Aorta (tissue), 5 donors: ENCODE results near the gene SEC14L6. TPM values are rescaled to one million over a fixed set of nuclear protein-coding genes. Genes with fewer than 3 reads are reported as not detected.
"Not testable (repeated sequence)": the region's sequence is repeated elsewhere in the genome, so short reads cannot be mapped to it uniquely, and the experiment has no call there.

Source experiments
- ATAC-seq: fragments of 200-7000 bp; cut with Tn5 transposase; one replicate; pipeline ENCODE4 v1.9.1; 2022; ENCODE audit warnings: moderate library complexity; ENCODE audit not compliant: low FRiP score
- DNase-seq, 2 donors: peaks; one replicate each; pipeline ENCODE4 v3.0.0-alpha.2; 2020
- H3K27ac ChIP-seq, 2 donors: one replicate each; pipeline ENCODE4 v1.5.1; 2013; ENCODE audit warnings: low read length in 2 of 2, mild to moderate bottlenecking in 2 of 2, moderate library complexity in 2 of 2, control low read depth in 1 of 2, inconsistent platforms in 1 of 2, low read depth in 1 of 2
- H3K27me3 ChIP-seq, 2 donors: one replicate each; pipeline ENCODE4 v1.6.1; 2013; ENCODE audit warnings: control low read depth in 1 of 2, low read length in 1 of 2, mild to moderate bottlenecking in 1 of 2, moderate library complexity in 1 of 2; ENCODE audit not compliant: insufficient read depth in 2 of 2, control insufficient read depth in 1 of 2
- H3K36me3 ChIP-seq, 2 donors: one replicate each; pipeline ENCODE4 v1.6.1; 2013; ENCODE audit warnings: control low read depth in 1 of 2, low read length in 1 of 2, mild to moderate bottlenecking in 1 of 2; ENCODE audit not compliant: insufficient read depth in 2 of 2, control insufficient read depth in 1 of 2
- H3K4me1 ChIP-seq, 2 donors: one replicate each; pipeline ENCODE4 v1.6.1; 2013; ENCODE audit warnings: low read length in 2 of 2, control low read depth in 1 of 2, mild to moderate bottlenecking in 1 of 2, moderate library complexity in 1 of 2; ENCODE audit not compliant: insufficient read depth in 2 of 2, control insufficient read depth in 1 of 2
- H3K4me3 ChIP-seq, 2 donors: one replicate each; pipeline ENCODE4 v1.5.1; 2013; ENCODE audit warnings: low read length in 2 of 2, control low read depth in 1 of 2, mild to moderate bottlenecking in 1 of 2
- H3K9me3 ChIP-seq: one replicate; pipeline ENCODE4 v1.6.1; 2013; ENCODE audit warnings: mild to moderate bottlenecking, low read length; ENCODE audit not compliant: control insufficient read depth
- WGBS, 2 donors: extraction: QIAGEN DNeasy Blood & Tissue Kit; methylation state at CpG; one replicate each; pipeline ENCODE4 v1.1.7; 2013; 5-methylcytosine and 5-hydroxymethylcytosine counted together
- intact Hi-C, 2 donors: fragments of 100-400 bp; cut with DNase I; formaldehyde crosslinking; loops; one replicate each; pipeline versions ENCODE4 v1.14.2 to v1.15.0; 2022
- long read RNA-seq, 2 donors: library from polyadenylated mRNA; unstranded; transcript quantifications; one replicate each; pipeline ENCODE4 v2.0.0, GENCODE V29; 2020 to 2021
- polyA plus RNA-seq, 2 donors: library from polyadenylated mRNA; stranded (reverse); fragments of 200-250 nt; gene quantifications; one replicate each; pipeline ENCODE4 v1.2.3, GENCODE V29; 2013
- total RNA-seq, 2 donors: library from RNA; stranded (reverse); fragmentation: NEBNext Ultra II Directional; extraction: Animal tissue kit (Norgen Biotek cat#: 25700); gene quantifications; one replicate each; pipeline ENCODE4 v1.2.1, GENCODE V29; 2021
- donor health status: healthy with polysubstance abuse.
- donor health status: Bipolar disorder and iron deficiency.
- donor health status: DM: no; HTN: no; CAD: no.
- donor health status: DM: no; HTN: no; CAD: no.
- donor health status: DM: yes; HTN: yes; CAD: no.

SEC14L6 gene
- total RNA-seq (1 to 10 TPM in 1 of 2 donors, under 1 TPM in 1; 0.13 to 1.7 TPM), polyA plus RNA-seq (1 to 10 TPM in 1 of 2 donors, under 1 TPM in 1; 0.75 to 2.2 TPM)
- long read RNA-seq, donor 1 = 0 reads
- long read RNA-seq, donor 2 = 0 reads

DNA sequence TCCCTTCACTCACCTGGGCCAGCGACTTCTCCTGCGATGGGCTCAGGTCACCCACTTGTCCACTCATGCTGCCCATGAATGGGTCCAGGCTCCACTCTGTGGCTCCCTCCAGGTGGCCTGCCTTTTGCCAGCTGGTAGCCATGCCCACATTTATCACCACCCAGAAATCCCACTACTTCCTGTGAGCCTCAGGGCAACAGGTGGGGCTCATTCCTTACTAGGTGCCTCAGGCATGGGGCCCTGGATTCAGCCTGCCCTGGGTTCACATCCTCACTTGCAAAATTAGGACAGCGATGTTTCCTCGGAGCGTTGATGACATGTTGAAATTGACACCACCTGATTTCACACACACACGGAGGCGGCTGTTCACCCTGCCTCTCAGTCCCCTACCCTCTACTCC, at the start of gene SEC14L6:
Gene SEC14L6 (minus strand): TSS at position 126 of the 400 bp plus-strand sequence. CDS start 59 bp downstream, at position 67.
- 91 to 93% methylated on average over 7 of the region's 7 CpGs for WGBS, 2 donors
- H3K9me3 ChIP-seq = no peaks in the 10 kb centered on the region
- no peaks in the 10 kb centered on the region for H3K4me1 ChIP-seq
- ATAC-seq (no peak), DNase-seq (no peak)
- H3K27me3 ChIP-seq = no peaks in the 10 kb centered on the region
- intact Hi-C loops = no loop called here
- H3K4me3 ChIP-seq = no peak within 1 kb of the TSS
- no peaks in the 10 kb centered on the region for H3K36me3 ChIP-seq
- H3K27ac ChIP-seq = no peak within 1 kb of the TSS

DNA sequence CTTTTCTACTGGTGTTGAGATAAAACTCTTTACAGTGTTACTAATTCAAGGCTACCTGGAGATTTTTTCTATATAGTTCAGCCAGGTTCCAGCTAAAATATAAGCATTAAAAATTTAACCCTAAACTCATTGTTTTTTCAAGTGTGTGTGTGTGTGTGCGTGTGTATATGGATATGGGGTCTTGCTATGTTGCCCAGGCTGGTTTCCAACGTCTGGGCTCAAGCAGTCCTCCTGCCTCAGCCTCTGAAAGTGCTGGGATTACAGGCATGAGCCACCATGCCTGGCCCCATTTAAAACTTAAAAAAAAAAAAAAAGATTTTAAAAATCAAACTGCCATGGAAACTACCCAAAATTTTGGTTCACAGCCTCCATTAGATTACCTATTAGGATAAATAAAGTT, 49.7 kb upstream of the SEC14L6 start:
- DNase-seq (no peak), ATAC-seq (no peak)
- H3K27ac ChIP-seq = no peak overlapping the region
- WGBS, 2 donors = 52 to 62% methylated on average over 2 of the region's 2 CpGs
- no peaks in the 10 kb centered on the region for H3K4me1 ChIP-seq
- no peaks in the 10 kb centered on the region for H3K9me3 ChIP-seq
- intact Hi-C loops = no loop called here
- H3K27me3 ChIP-seq = no peaks in the 10 kb centered on the region
- no peaks in the 10 kb centered on the region for H3K36me3 ChIP-seq
- no peak overlapping the region for H3K4me3 ChIP-seq

DNA sequence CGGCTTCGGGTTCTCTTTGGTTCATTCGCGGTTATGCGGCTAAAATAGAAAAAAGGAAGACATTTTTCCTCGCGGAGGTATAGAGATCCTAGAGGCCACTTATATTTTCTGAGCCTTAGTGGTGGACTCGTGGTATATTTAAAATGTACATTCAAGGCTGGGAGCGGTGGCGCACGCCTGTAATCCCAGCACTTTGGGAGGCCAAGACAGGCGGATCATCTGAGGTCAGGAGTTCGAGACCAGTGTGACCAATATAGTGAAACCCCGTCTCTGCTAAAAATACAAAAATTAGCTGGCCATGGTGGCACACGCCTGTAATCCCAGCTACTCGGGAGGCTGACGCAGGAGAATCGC, 45.8 kb upstream of the SEC14L6 start:
- H3K36me3 ChIP-seq, intact Hi-C loops, ATAC-seq, H3K4me3 ChIP-seq, H3K27me3 ChIP-seq, H3K27ac ChIP-seq, DNase-seq, H3K4me1 ChIP-seq, H3K9me3 ChIP-seq: not testable (repeated sequence)
- WGBS, 2 donors = 31 to 34% methylated on average over 18 of the region's 18 CpGs

- no peaks in the 10 kb centered on the region for H3K9me3 ChIP-seq
- no peaks in the 10 kb centered on the region for H3K4me1 ChIP-seq
- H3K27me3 ChIP-seq = no peaks in the 10 kb centered on the region
- peak within 1 kb of the TSS; percentile 87 to 90 for H3K4me3 ChIP-seq
- DNase-seq = peak; percentile 96 to 97
- peak; percentile 99 for ATAC-seq
- WGBS, 2 donors = 0% methylated on average over 49 of the region's 49 CpGs
- no peak within 1 kb of the TSS for H3K27ac ChIP-seq
- peaks cover 0 to 7% of the 10 kb centered on the region in 2 donors for H3K36me3 ChIP-seq
- intact Hi-C loops = no loop called here
Observed at GRCh38 chr22:30591588-30592359, 45.2 kb upstream of the SEC14L6 start, which contains the start of gene PES1. TSS of gene PES1 (minus strand) at chr22:30591910. CDS start at chr22:30591833, 77 bp downstream.

DNA sequence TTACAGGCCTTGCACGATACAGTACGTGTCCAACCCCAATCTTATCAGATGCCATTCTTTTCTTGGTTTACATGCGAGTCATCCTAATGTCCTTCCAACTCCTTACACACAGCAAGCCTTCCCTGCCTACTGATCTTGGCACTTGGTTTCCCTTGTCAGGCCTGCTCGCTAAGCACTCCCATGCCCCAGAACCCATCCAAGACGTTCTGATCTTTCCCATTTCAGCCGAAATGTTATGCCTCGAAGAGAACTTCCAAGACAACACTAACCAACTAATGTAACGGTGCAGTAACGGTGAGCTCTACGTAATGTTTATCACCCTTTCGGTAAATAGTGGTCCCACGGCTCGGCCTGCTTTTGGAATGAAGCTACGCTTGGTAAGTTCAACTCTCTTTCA, 44.6 kb upstream of the SEC14L6 start:
- no peak overlapping the region for H3K27ac ChIP-seq
- peak overlapping the region; percentile 87 to 90 for H3K4me3 ChIP-seq
- H3K4me1 ChIP-seq = no peaks in the 10 kb centered on the region
- WGBS, 2 donors = 2 to 3% methylated on average over 14 of the region's 14 CpGs
- ATAC-seq (no peak), DNase-seq (no peak)
- H3K9me3 ChIP-seq = no peaks in the 10 kb centered on the region
- H3K27me3 ChIP-seq = no peaks in the 10 kb centered on the region
- intact Hi-C loops = no loop called here
- peaks cover 0 to 9% of the 10 kb centered on the region in 2 donors for H3K36me3 ChIP-seq

DNA sequence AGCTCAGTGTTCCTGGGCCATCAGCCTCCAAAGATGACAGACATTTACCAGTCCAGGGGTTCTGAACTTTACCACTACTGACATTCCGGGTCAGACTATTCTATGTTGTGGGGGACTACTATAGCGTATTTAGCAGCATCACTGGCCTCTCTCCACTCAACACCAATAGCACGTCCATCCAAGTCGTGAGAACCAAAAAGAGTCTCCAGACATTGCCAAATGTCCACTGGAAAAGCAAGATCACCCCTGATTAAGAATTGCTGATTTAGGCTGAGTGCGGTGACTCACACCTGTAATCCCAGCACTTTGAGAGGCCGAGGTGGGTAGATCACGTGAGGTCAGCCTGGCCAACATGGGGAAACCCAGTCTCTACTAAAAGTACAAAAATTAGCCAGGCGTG, 39.9 kb upstream of the SEC14L6 start:
- no peaks in the 10 kb centered on the region for H3K4me1 ChIP-seq
- DNase-seq (no peak), ATAC-seq (no peak)
- 92 to 93% methylated on average over 8 of the region's 8 CpGs for WGBS, 2 donors
- intact Hi-C loops = no loop called here
- H3K9me3 ChIP-seq = no peaks in the 10 kb centered on the region
- H3K27ac ChIP-seq = no peak overlapping the region
- no peaks in the 10 kb centered on the region for H3K27me3 ChIP-seq
- peaks cover 0 to 18% of the 10 kb centered on the region in 2 donors for H3K36me3 ChIP-seq
- no peak overlapping the region for H3K4me3 ChIP-seq

GRCh38 chr22:30584441-30584840, 37.9 kb upstream of the SEC14L6 start:
- H3K9me3 ChIP-seq = no peaks in the 10 kb centered on the region
- H3K4me1 ChIP-seq = no peaks in the 10 kb centered on the region
- DNase-seq (no peak), ATAC-seq (no peak)
- no peaks in the 10 kb centered on the region for H3K27me3 ChIP-seq
- no peak overlapping the region for H3K4me3 ChIP-seq
- H3K36me3 ChIP-seq = peaks cover 0 to 21% of the 10 kb centered on the region in 2 donors
- H3K27ac ChIP-seq = no peak overlapping the region
- intact Hi-C loops = no loop called here
- 92% methylated on average over 15 of the region's 15 CpGs for WGBS, 2 donors

DNA sequence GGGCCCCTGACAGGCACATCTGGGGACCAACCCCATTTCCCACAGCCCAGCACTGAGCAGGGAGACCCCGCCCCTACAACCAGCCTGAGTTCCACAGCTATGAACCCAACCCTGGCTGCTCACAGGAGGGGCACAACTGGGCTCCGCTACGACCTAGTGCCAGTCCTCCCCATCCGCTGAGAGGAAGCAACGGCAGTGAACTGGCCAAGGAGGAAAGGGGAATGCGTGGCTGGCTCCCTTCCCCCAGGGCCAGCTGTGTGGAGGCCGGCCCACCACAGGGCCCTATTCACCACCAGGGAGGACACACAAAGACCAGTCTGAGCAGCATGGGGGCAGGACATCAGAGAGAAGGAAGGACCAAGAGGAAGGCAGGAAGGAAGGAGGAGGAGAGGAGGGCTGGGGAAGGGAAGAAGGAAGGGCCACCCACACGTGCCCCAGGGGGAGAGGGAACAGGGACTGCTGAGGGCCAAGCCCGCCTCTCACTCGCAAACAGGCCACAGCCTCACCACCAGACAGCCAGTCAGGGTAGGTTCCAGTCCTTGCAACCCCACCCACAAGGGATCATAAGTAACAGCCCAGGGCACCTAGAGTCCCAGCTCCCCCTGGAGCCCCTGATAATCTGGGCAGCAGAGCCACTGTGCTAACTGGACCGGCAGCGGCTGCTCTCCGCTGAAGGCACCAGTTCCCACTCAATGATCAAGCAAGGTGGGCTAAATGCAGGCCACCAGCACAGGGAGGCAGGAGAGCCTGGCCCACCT, 36.4 kb upstream of the SEC14L6 start:
- intact Hi-C loops = no loop called here
- peaks cover 0 to 23% of the 10 kb centered on the region in 2 donors for H3K36me3 ChIP-seq
- H3K4me1 ChIP-seq = no peaks in the 10 kb centered on the region
- no peaks in the 10 kb centered on the region for H3K27me3 ChIP-seq
- no peak overlapping the region for H3K4me3 ChIP-seq
- 72 to 80% methylated on average over 13 of the region's 13 CpGs for WGBS, 2 donors
- H3K27ac ChIP-seq = no peak overlapping the region
- DNase-seq (no peak), ATAC-seq (no peak)
- H3K9me3 ChIP-seq = no peaks in the 10 kb centered on the region
